H9 (cell line): ENCODE measurements around the gene ARHGAP22. TPM values are rescaled to one million over a fixed set of nuclear protein-coding genes. Genes with fewer than 3 reads are reported as not detected.

Experiments
- DNase-seq: peaks from one replicate; pipeline ENCODE4 v3.0.0-alpha.2; 2017
- H2AFZ ChIP-seq: one replicate; pipeline ENCODE4 v1.6.1; 2013; ENCODE audit warnings: mild to moderate bottlenecking, low read length, control low read depth, moderate library complexity
- H2AK5ac ChIP-seq: 2 replicates; pipeline ENCODE4 v1.6.1; 2013; ENCODE audit warnings: low read length, control low read depth, mixed read lengths; ENCODE audit not compliant: insufficient read length
- H2BK120ac ChIP-seq: one replicate; pipeline ENCODE4 v1.6.1; 2013; ENCODE audit warnings: low read depth, mild to moderate bottlenecking, low read length, control low read depth, inconsistent platforms; ENCODE audit not compliant: poor library complexity, severe bottlenecking
- H2BK12ac ChIP-seq: 2 replicates; pipeline ENCODE4 v1.6.1; 2013; ENCODE audit warnings: low read length, control low read depth, mixed read lengths, low read depth; ENCODE audit not compliant: insufficient read length
- H2BK15ac ChIP-seq: 2 replicates; pipeline ENCODE4 v1.6.1; 2013; ENCODE audit warnings: low read depth, low read length, control low read depth
- H2BK20ac ChIP-seq: one replicate; pipeline ENCODE4 v1.6.1; 2013; ENCODE audit warnings: low read depth, mild to moderate bottlenecking, low read length, control low read depth, inconsistent platforms; ENCODE audit not compliant: poor library complexity, severe bottlenecking
- H2BK5ac ChIP-seq: 2 replicates; pipeline ENCODE4 v1.6.1; 2013; ENCODE audit warnings: low read length, control low read depth, mixed read lengths; ENCODE audit not compliant: insufficient read length
- H3K14ac ChIP-seq: 2 replicates; pipeline ENCODE4 v1.6.1; 2013; ENCODE audit warnings: low read length, control low read depth; ENCODE audit not compliant: insufficient read depth
- H3K18ac ChIP-seq: 2 replicates; pipeline ENCODE4 v1.6.1; 2013; ENCODE audit warnings: low read depth, mild to moderate bottlenecking, mixed read lengths, low read length, control low read depth; ENCODE audit not compliant: insufficient read length
- H3K23ac ChIP-seq: 2 replicates; pipeline ENCODE4 v1.6.1; 2013; ENCODE audit warnings: low read length, control low read depth, mixed read lengths, low read depth; ENCODE audit not compliant: insufficient read length
- H3K23me2 ChIP-seq: 2 replicates; pipeline ENCODE4 v1.6.1; 2013; ENCODE audit warnings: low read depth, mild to moderate bottlenecking, mixed read lengths, low read length, control low read depth; ENCODE audit not compliant: insufficient read length, poor library complexity, severe bottlenecking
- H3K27ac ChIP-seq: 2 replicates; pipeline ENCODE4 v1.5.1; 2013; ENCODE audit warnings: low read length, control low read depth, mixed read lengths, low read depth; ENCODE audit not compliant: insufficient read length
- H3K27me3 ChIP-seq: 2 replicates; pipeline ENCODE4 v1.6.1; 2013; ENCODE audit warnings: low read length, control low read depth, inconsistent platforms; ENCODE audit not compliant: insufficient read depth
- H3K4ac ChIP-seq: 2 replicates; pipeline ENCODE4 v1.6.1; 2013; ENCODE audit warnings: low read depth, mild to moderate bottlenecking, control low read depth, inconsistent platforms, low read length, moderate library complexity
- H3K4me1 ChIP-seq: 2 replicates; pipeline ENCODE4 v1.6.1; 2013; ENCODE audit warnings: low read length, control low read depth, inconsistent platforms; ENCODE audit not compliant: insufficient read depth
- H3K4me2 ChIP-seq: 2 replicates; pipeline ENCODE4 v1.6.1; 2013; ENCODE audit warnings: low read length, control low read depth, mixed read lengths; ENCODE audit not compliant: insufficient read length, insufficient read depth
- H3K56ac ChIP-seq: 2 replicates; pipeline ENCODE4 v1.6.1; 2013; ENCODE audit warnings: low read depth, mild to moderate bottlenecking, mixed read lengths, low read length, control low read depth; ENCODE audit not compliant: insufficient read length
- H3K79me1 ChIP-seq: 2 replicates; pipeline ENCODE4 v1.6.1; 2013; ENCODE audit warnings: low read depth, mild to moderate bottlenecking, moderate library complexity, low read length, control low read depth, inconsistent platforms; ENCODE audit not compliant: insufficient read depth, poor library complexity, severe bottlenecking
- H3K79me2 ChIP-seq: 2 replicates; pipeline ENCODE4 v1.6.1; 2013; ENCODE audit warnings: low read length, control low read depth, inconsistent platforms; ENCODE audit not compliant: insufficient read depth
- H3K9ac ChIP-seq: 2 replicates; pipeline ENCODE4 v1.6.1; 2013; ENCODE audit warnings: low read length, control low read depth, mixed read lengths; ENCODE audit not compliant: insufficient read length; ENCODE audit errors: extremely low read depth
- H3K9me3 ChIP-seq: one replicate; pipeline ENCODE4 v1.6.1; 2013; ENCODE audit warnings: low read depth, low read length, inconsistent platforms; ENCODE audit not compliant: control insufficient read depth
- H3T11ph ChIP-seq: one replicate; pipeline ENCODE4 v1.6.1; 2013; ENCODE audit warnings: mild to moderate bottlenecking, low read length, control low read depth, inconsistent platforms
- H4K20me1 ChIP-seq: one replicate; pipeline ENCODE4 v1.6.1; 2013; ENCODE audit not compliant: control insufficient read depth, insufficient read length, insufficient read depth
- H4K5ac ChIP-seq: 2 replicates; pipeline ENCODE4 v1.6.1; 2013; ENCODE audit warnings: low read depth, mild to moderate bottlenecking, mixed read lengths, low read length, control low read depth; ENCODE audit not compliant: insufficient read length
- H4K8ac ChIP-seq: replicated peaks from 2 replicates; pipeline ENCODE4 v1.6.1; 2013; ENCODE audit warnings: low read length, control low read depth, mixed read lengths, low read depth; ENCODE audit not compliant: insufficient read length
- H4K91ac ChIP-seq: 2 replicates; pipeline ENCODE4 v1.6.1; 2013; ENCODE audit warnings: low read depth, mild to moderate bottlenecking, moderate library complexity, mixed read lengths, low read length, control low read depth; ENCODE audit not compliant: insufficient read length
- H3K27ac Mint-ChIP-seq, 3 experiments: 2 replicates in 2 of 3; 3 replicates in 1 of 3; pipeline ENCODE4 v1.8.0; 2020 to 2021; ENCODE audit warnings: mixed read lengths in 3 of 3, mild to moderate bottlenecking in 1 of 3, moderate library complexity in 1 of 3
- H3K27me3 Mint-ChIP-seq: 2 replicates; pipeline ENCODE4 v1.8.0; 2021; ENCODE audit warnings: low read depth, mild to moderate bottlenecking, moderate library complexity, mixed read lengths
- H3K36me3 Mint-ChIP-seq, 3 experiments: 2 replicates in 2 of 3; 3 replicates in 1 of 3; pipeline ENCODE4 v1.8.0; 2020 to 2021; ENCODE audit warnings: low read depth in 3 of 3, mixed read lengths in 3 of 3; ENCODE audit not compliant: insufficient read depth in 1 of 3
- H3K4me1 Mint-ChIP-seq, 2 experiments: 2 replicates each; pipeline ENCODE4 v1.8.0; 2020; ENCODE audit warnings: mixed read lengths in 2 of 2
- H3K4me3 Mint-ChIP-seq, 2 experiments: 2 replicates in 1 of 2; 3 replicates in 1 of 2; pipeline ENCODE4 v1.8.0; 2020 to 2021; ENCODE audit warnings: mild to moderate bottlenecking in 2 of 2, mixed read lengths in 2 of 2, moderate library complexity in 1 of 2
- H3K9me3 Mint-ChIP-seq, 2 experiments: 2 replicates in 1 of 2; 3 replicates in 1 of 2; pipeline ENCODE4 v1.8.0; 2020; ENCODE audit warnings: mild to moderate bottlenecking in 2 of 2, mixed read lengths in 2 of 2, moderate library complexity in 1 of 2
- CTCF ChIP-seq: fragments of 200-600 bp; sonication (generic); conservative IDR thresholded peaks from 3 replicates; pipeline ENCODE4 v1.8.0; 2021; ENCODE audit warnings: antibody characterized with exemption, mild to moderate bottlenecking
- WGBS: extraction: QIAGEN DNeasy Blood & Tissue Kit; methylation state at CpG from one replicate; pipeline ENCODE4 v1.1.7; 2013; ENCODE audit warnings: missing lambda C conversion rate, low lambda C conversion rate, mixed read lengths; ENCODE audit not compliant: insufficient read length; ENCODE audit errors: extremely low coverage; 5-methylcytosine and 5-hydroxymethylcytosine counted together
- total RNA-seq: library from RNA; stranded (reverse); gene quantifications from 2 replicates; pipeline ENCODE4 v1.2.1, GENCODE V29; 2021

ARHGAP22 gene
- total RNA-seq, 1 experiment from 2014 or later, result 7.4 TPM

GRCh38 chr10:48626986-48627731 is 22.3 kb upstream of the ARHGAP22 start:
- DNase-seq, result no peak
- no peaks in the 10 kb centered on the region; a peak in 1 of 7 replicates for H3K36me3 Mint-ChIP-seq
- Histone ChIP-seq H2BK20ac (no peak overlapping the region), H3K27ac (no peak overlapping the region), H3K14ac (no peak overlapping the region), H3K23me2 (no peaks in the 10 kb centered on the region), H3K4me1 (no peaks in the 10 kb centered on the region; the same call in 1 of the 2 replicates), H4K8ac (no peak overlapping the region), H3K79me2 (no peaks in the 10 kb centered on the region), H2BK15ac (no peak overlapping the region), H3K23ac (no peak overlapping the region), H3T11ph (no peak overlapping the region), H2AK5ac (no peak overlapping the region), H3K18ac (no peak overlapping the region), H2BK5ac (no peak overlapping the region), H3K79me1 (no peaks in the 10 kb centered on the region), H2BK120ac (no peak overlapping the region), H3K9me3 (no peaks in the 10 kb centered on the region), H4K5ac (no peak overlapping the region), H4K91ac (no peak overlapping the region), H3K56ac (no peak overlapping the region), H4K20me1 (no peaks in the 10 kb centered on the region), H3K4ac (no peak overlapping the region), H2AFZ (no peak overlapping the region), H3K9ac (no peak overlapping the region), H2BK12ac (no peak overlapping the region), H3K4me2 (no peak overlapping the region), H3K27me3 (no peaks in the 10 kb centered on the region)
- H3K9me3 Mint-ChIP-seq, result no peaks in the 10 kb centered on the region
- no peak overlapping the region for H3K4me3 Mint-ChIP-seq
- no CpG with 5 or more reads among the region's 11 CpGs for WGBS
- 0 out of 4 replicates have a peak, but pooled peaks cover 0 to 5% of the 10 kb centered on the region in 2 experiments for H3K4me1 Mint-ChIP-seq
- TF ChIP-seq CTCF, result no peak
- no peak overlapping the region for H3K27ac Mint-ChIP-seq
- H3K27me3 Mint-ChIP-seq, result peaks cover 6% of the 10 kb centered on the region
